Stomach (tissue), 4 donors: Measurements from ENCODE around the gene HNRNPUL1.

Experiments used
- EP300 ChIP-seq: sonication (generic); formaldehyde crosslinking; IDR thresholded peaks from one replicate; pipeline ENCODE4 v1.6.1; 2017; ENCODE audit warnings: antibody characterized with exemption
- TF ChIP-seq, protein P1 (sequence below), 7 experiments: fragments of 450-650 bp in 4 of 7; fragments of 200-600 bp in 3 of 7; sonication (generic) in 3 of 7; IDR thresholded peaks; one replicate each; pipeline ENCODE4 v1.5.1; 2016 to 2019; ENCODE audit warnings: antibody characterized with exemption in 7 of 7, control low read depth in 2 of 7, mild to moderate bottlenecking in 1 of 7

GRCh38 chr19:41248895-41249294 lies 15.3 kb upstream of the HNRNPUL1 start:
- TF ChIP-seq, protein P1, sequence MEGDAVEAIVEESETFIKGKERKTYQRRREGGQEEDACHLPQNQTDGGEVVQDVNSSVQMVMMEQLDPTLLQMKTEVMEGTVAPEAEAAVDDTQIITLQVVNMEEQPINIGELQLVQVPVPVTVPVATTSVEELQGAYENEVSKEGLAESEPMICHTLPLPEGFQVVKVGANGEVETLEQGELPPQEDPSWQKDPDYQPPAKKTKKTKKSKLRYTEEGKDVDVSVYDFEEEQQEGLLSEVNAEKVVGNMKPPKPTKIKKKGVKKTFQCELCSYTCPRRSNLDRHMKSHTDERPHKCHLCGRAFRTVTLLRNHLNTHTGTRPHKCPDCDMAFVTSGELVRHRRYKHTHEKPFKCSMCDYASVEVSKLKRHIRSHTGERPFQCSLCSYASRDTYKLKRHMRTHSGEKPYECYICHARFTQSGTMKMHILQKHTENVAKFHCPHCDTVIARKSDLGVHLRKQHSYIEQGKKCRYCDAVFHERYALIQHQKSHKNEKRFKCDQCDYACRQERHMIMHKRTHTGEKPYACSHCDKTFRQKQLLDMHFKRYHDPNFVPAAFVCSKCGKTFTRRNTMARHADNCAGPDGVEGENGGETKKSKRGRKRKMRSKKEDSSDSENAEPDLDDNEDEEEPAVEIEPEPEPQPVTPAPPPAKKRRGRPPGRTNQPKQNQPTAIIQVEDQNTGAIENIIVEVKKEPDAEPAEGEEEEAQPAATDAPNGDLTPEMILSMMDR (IDR thresholded peaks at IDR 0.05): no peak
- no peak for TF ChIP-seq EP300
